Body of pancreas (tissue), 4 donors: ENCODE measurements around the gene DAZAP1. TPM values are rescaled to one million over a fixed set of nuclear protein-coding genes. Genes with fewer than 3 reads are reported as not detected.

Source experiments
- ATAC-seq: fragments of 150-250 bp; one replicate; pipeline ENCODE4 v1.9.1; 2016
- DNase-seq, 4 donors: peaks; one replicate each; pipeline ENCODE4 v3.0.0-alpha.2; 2019
- H3K27ac ChIP-seq, 4 donors: fragments of 200-600 bp; sonication (generic); 1 replicate in 3 of 4; 2 replicates in 1 of 4; pipeline versions ENCODE4 v1.5.1 to v1.6.1; 2016 to 2019; ENCODE audit warnings: mild to moderate bottlenecking in 1 of 4, mixed read lengths in 1 of 4, moderate library complexity in 1 of 4
- H3K27me3 ChIP-seq, 2 donors: fragments of 200-600 bp; sonication (generic); one replicate each; pipeline ENCODE4 v1.6.0; 2016; ENCODE audit warnings: mild to moderate bottlenecking in 1 of 2
- H3K36me3 ChIP-seq, 2 donors: fragments of 200-600 bp; sonication (generic); replicated peaks in 1 of 2; 2 replicates each; pipeline ENCODE4 v1.5.1; 2016; ENCODE audit warnings: low read depth in 2 of 2; ENCODE audit not compliant: insufficient read depth in 1 of 2
- H3K4me1 ChIP-seq: fragments of 200-600 bp; sonication (generic); one replicate; pipeline ENCODE4 v1.6.0; 2016
- H3K4me3 ChIP-seq, 2 donors: fragments of 200-600 bp; sonication (generic); 1 replicate in 1 of 2; 2 replicates in 1 of 2; pipeline ENCODE4 v1.5.1; 2016 to 2019
- H3K9me3 ChIP-seq, 3 donors: fragments of 200-600 bp; sonication (generic); 1 replicate in 2 of 3; 2 replicates in 1 of 3; pipeline ENCODE4 v1.5.1; 2016
- CTCF ChIP-seq, 7 experiments: fragments of 450-650 bp in 4 of 7; fragments of 200-600 bp in 3 of 7; sonication (generic) in 3 of 7; IDR thresholded peaks; one replicate each; pipeline ENCODE4 v1.5.1; 2016 to 2019; ENCODE audit warnings: antibody characterized with exemption in 7 of 7
- POLR2A ChIP-seq, 3 donors: fragments of 450-650 bp; IDR thresholded peaks; one replicate each; pipeline ENCODE4 v1.6.1; 2016; ENCODE audit warnings: antibody characterized with exemption in 3 of 3, mild to moderate bottlenecking in 2 of 3
- WGBS, 2 donors: methylation state at CpG; one replicate each; pipeline ENCODE4 v1.1.5; 2017; 5-methylcytosine and 5-hydroxymethylcytosine counted together
- intact Hi-C: fragments of 100-400 bp; cut with DNase I; formaldehyde crosslinking; loops from one replicate; pipeline ENCODE4 v1.15.1; 2023
- total RNA-seq, 2 donors: library from RNA; depleted of rRNA; stranded (reverse); fragments of >200 nt; gene quantifications; one replicate each; pipeline ENCODE4 v1.1.0, GENCODE V29; 2016

Gene DAZAP1
- total RNA-seq, 2 donors from 2014 or later: 25.4 to 63.3 TPM

GRCh38 chr19:1470305-1471009 lies 63.1 kb downstream of the DAZAP1 start:
- peak; percentile 14 for ATAC-seq
- Histone ChIP-seq H3K4me3 (no peak overlapping the region), H3K27me3 (peaks cover 0 to 60% of the 10 kb centered on the region in 2 donors), H3K9me3 (no peaks in the 10 kb centered on the region), H3K4me1 (peaks cover 76% of the 10 kb centered on the region), H3K36me3 (no peaks in the 10 kb centered on the region), H3K27ac (no peak overlapping the region)
- no peak for TF ChIP-seq POLR2A (IDR thresholded peaks at IDR 0.05)
- TF ChIP-seq CTCF (IDR thresholded peaks at IDR 0.05): no peak
- 0% methylated on average over 51 of the region's 67 CpGs; no CpG with 5 or more reads in 1 of the 2 donors for WGBS, 2 donors
- peak in 1 of 4 donors; percentile 60 for DNase-seq
- intact Hi-C loops: no loop called here

GRCh38 chr19:1471010-1471514 lies 63.7 kb downstream of the DAZAP1 start:
- no peak for TF ChIP-seq CTCF (IDR thresholded peaks at IDR 0.05)
- TF ChIP-seq POLR2A (IDR thresholded peaks at IDR 0.05): no peak
- intact Hi-C loops: no loop called here
- peaks cover 70% of the 10 kb centered on the region for H3K4me1 ChIP-seq
- peaks cover 0 to 60% of the 10 kb centered on the region in 2 donors for H3K27me3 ChIP-seq
- no peak overlapping the region for H3K4me3 ChIP-seq
- DNase-seq (peak in 1 of 4 donors; percentile 33), ATAC-seq (no peak)
- no peaks in the 10 kb centered on the region for H3K36me3 ChIP-seq
- 5% methylated on average over 28 of the region's 28 CpGs; no CpG with 5 or more reads in 1 of the 2 donors for WGBS, 2 donors
- no peaks in the 10 kb centered on the region for H3K9me3 ChIP-seq
- H3K27ac ChIP-seq: no peak overlapping the region

GRCh38 chr19:1471515-1472160 lies 64.3 kb downstream of the DAZAP1 start:
- H3K9me3 ChIP-seq: no peaks in the 10 kb centered on the region
- WGBS, 2 donors: 20 to 30% methylated on average over 8 to 24 of the region's 24 CpGs
- no peak overlapping the region for H3K4me3 ChIP-seq
- ATAC-seq: no peak
- peaks cover 66% of the 10 kb centered on the region for H3K4me1 ChIP-seq
- H3K27ac ChIP-seq: no peak overlapping the region
- DNase-seq: no peak
- no peaks in the 10 kb centered on the region for H3K36me3 ChIP-seq
- no peak for TF ChIP-seq POLR2A (IDR thresholded peaks at IDR 0.05)
- TF ChIP-seq CTCF (IDR thresholded peaks at IDR 0.05): no peak
- intact Hi-C loops: no loop called here
- H3K27me3 ChIP-seq: peaks cover 0 to 59% of the 10 kb centered on the region in 2 donors

- ATAC-seq: no peak
- 20 to 39% methylated on average over 3 to 44 of the region's 44 CpGs for WGBS, 2 donors
- TF ChIP-seq CTCF (IDR thresholded peaks at IDR 0.05) (no peak), POLR2A (IDR thresholded peaks at IDR 0.05) (no peak)
- H3K36me3 ChIP-seq: no peaks in the 10 kb centered on the region
- H3K27me3 ChIP-seq: peaks cover 0 to 51% of the 10 kb centered on the region in 2 donors
- H3K4me3 ChIP-seq: no peak overlapping the region
- intact Hi-C loops: no loop called here
- no peak for DNase-seq
- peaks cover 58% of the 10 kb centered on the region for H3K4me1 ChIP-seq
- H3K9me3 ChIP-seq: no peaks in the 10 kb centered on the region
- H3K27ac ChIP-seq: no peak overlapping the region
Measured at GRCh38 chr19:1472231-1473084, 65.1 kb downstream of the DAZAP1 start.
